ENCODE measurements around the gene VPS13C.

GRCh38 chr15:62085740-62086139 lies 25.5 kb upstream of the VPS13C start:
- TF ChIP-seq EZH2phosphoT487 (IDR thresholded peaks at IDR 0.05; ENCODE audit: insufficient read depth, low read depth) (no peak), EZH2 (IDR thresholded peaks at IDR 0.05; ENCODE audit: insufficient read depth, poor library complexity, severe bottlenecking) (no peak)
